Measurements from ENCODE around the gene DOK6.

The DOK6 gene

DNA sequence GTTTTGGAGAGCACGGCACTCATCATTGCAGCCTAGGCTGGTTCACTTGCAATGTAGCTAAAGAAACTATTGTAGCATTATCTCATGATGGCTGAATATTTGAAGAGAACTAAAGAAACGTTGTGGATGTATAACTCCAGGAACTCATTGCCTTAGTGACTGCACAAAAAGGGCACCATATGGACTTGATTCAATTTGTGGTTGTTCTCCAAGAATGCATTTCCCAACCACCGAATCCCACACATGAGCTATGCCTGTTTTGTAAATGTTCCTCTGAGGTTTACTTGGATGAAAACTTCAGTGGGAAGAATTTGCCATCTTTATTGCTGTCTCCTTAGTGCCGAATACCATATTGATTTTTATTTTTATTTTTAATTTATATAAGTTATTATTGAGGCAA is 43.5 kb downstream of the DOK6 start:
- no peak for DNase-seq

DNA sequence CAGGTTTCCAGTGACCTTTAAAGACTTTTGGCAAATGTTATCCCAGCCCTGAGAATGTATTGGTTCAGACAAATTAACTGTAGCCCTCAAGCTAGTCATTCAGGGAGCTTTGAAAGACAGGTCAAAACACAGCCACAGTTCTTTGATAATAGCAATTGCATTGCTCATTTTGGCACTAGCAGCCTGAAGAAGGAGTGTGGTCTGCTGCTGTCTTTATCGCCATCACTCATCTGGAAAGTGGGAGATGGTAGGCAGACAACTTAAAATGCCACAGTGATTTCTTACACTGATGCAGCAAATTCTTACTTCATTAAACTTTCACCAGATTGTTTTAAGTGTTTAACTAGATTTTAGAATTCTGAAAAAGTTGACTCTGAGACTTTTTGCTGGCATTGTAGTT is 47.2 kb downstream of the DOK6 start:
- no peak for DNase-seq

DNA sequence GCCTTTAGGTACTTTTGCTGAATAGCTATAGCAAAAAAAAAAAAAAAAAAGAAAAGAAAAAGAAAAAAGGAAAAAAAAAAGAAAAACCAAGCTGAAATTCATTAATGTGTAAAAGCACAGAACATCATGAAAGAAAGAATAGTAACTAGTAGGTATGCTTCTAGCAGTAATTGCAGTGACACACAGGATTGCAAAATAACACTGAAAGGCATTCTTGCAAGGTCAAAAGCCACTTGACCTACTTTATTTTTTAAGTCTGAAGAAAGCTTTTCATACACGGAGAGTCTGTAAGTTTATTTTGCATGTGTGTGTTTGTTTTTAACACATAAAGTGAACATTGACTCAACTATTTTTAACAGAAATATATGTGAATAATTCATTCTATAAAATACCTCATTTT is 54.4 kb downstream of the DOK6 start:
- DNase-seq = no peak

DNA sequence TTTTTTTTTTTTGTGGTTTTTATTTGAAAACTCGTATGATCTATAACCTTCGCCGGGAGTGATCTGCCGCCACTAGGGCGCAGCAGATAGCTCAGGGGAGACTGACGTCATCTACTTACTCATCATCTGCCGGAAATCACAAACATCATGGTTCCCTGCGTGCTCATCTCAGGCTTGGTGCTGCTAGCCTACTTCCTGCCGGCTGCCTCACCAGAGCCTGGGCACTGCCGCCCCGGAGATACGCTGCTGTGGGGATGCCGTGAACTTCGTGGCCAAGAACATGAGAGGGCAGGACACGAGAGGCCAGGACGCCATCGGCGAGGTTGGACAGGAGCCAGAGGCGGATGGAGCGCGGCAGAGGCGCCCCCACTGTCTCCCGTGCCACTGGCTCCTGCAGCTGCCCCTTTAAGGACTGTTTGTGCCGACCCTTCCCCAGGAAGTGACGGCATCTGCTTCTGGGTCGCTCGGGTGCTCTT is 68.8 kb downstream of the DOK6 start:
- DNase-seq = no peak

DNA sequence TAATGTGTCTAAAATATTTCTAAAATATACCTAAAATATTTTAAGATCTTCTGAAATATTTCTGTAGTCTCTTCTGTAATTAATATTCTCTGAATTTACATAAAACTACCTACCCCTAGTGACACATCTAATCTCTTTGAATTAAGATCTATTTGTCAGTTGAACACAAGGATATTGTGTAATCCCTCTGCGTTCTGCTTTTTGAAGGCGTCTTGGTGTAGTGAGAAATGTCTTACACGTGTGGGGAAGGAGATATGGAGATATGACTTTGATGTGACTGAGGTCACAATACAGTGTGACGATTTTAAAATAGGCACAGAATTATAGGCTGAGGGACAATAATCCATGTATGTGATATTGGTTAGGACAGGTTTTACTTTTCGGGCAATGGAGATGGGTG is 79.8 kb downstream of the DOK6 start:
- no peak for DNase-seq

GRCh38 chr18:69483574-69483973 is 82.9 kb downstream of the DOK6 start:
- no peak for DNase-seq

DNA sequence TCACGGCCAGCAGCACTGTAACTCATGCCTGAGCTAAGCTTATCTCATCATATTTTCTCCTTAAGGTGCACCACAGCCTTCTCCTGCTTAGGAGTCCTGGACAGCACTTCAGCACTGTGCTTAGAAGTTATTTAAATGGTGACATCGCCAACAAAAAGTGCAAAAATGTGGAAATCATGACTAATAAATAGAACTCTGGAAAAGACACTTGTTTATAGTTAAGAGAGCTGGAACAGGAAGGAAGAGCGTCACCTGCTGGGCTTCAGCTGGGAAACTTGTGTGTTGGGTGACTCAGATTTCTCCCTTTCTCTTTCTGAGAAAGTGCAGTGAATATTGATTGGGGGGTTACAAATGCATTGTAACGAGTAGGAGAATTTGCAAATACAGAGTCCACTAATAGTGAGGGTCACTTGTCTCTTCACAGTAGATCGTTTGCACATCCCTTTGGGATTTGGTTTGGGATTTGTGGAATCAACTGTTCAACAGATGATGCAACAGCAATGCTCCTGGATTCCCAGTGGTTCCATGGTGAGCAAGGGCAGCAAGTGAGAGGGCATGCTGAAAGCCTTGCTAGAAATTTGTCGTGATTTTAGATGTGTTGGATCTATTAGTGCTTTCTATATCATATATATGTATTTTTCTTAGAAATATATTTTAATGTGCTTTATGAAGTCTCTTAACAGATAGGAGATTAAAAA is 84.2 kb downstream of the DOK6 start:
- peak; percentile 48 for DNase-seq

DNA sequence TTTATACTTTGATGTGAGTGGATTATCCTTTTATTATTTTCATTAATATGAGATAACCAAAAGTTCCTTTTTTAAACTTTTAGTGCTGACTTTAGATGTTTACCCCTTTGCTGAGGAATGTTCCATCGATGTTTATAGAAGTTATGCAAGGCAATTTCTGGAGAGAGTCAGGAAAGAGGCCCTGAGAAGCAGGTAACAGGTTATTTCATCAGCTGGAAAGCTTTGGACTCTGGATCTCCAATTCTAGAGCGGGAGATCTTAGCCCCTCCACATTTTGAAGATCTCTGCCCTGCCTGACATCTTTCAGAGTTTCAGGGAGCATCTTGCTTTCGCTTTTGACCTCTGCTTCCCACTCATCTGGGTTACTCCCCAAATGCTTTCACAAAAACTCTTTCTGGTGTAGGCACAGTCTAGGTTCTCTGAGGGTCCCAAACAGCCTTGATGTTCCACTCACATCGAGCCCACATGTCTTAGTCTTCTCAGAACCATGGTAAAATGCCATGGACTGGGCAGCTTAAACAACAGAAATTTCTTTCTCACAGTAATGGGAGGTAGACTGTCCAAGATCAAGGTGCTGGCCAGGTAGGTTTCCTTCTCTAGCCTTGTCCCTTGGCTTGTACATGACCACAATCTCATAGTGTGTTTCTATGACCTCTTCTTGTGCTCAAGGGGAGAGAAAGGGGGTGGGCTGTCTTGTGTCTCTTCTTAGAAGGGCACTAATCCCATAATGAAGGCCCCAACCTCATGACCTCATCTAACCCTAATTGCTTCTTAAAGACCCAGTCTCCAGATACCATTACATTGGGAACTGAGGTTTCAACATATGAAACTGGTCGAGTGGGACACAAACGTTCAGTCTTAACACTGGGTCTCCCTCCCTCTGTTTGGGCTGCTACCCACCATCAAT is 87.1 kb downstream of the DOK6 start:
- DNase-seq = no peak

GRCh38 chr18:69490072-69490471 is 89.4 kb downstream of the DOK6 start:
- DNase-seq = no peak

GRCh38 chr18:69490813-69491212 is 90.1 kb downstream of the DOK6 start:
- peak; percentile 16 for DNase-seq

GRCh38 chr18:69491576-69491975 is 90.9 kb downstream of the DOK6 start:
- no peak for DNase-seq

DNA sequence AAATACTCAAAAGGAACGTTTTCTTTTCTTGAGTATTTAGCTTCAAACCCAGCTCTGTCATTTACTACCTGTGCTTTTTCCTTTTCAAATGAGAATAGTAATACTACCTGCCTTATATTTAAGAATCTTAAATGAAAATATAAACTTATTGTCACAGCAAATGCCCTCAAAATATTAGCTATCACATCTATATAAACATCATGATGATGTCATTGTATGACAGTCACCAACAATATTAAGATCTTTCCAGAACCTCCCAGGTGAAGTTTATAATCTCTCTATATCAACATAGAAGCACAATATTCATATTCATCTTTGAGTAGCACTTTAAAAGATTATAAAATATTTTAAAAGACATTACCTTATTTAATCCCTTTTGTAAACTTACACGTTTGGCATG is 92.2 kb downstream of the DOK6 start:
- no peak for DNase-seq

DNA sequence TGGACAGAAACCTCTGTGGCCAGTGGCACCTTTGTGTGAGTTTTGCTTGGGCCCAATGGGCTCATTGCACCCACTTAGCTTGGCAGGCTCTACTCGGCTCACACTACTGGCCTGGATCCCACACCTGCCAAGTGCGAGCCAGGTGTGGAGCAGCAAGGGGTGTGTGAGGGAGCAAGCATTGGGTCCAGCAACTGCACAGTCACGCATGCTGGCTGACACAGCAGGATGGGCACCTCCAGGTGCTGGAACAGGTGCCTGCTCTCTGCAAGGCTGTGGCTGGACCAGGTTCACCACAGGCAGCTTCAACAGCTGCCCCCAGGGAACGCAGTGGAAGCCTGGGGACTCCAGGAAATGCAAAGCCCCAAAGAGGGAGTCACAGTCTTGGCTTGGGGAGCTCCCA is 94.2 kb downstream of the DOK6 start:
- DNase-seq = no peak

DNA sequence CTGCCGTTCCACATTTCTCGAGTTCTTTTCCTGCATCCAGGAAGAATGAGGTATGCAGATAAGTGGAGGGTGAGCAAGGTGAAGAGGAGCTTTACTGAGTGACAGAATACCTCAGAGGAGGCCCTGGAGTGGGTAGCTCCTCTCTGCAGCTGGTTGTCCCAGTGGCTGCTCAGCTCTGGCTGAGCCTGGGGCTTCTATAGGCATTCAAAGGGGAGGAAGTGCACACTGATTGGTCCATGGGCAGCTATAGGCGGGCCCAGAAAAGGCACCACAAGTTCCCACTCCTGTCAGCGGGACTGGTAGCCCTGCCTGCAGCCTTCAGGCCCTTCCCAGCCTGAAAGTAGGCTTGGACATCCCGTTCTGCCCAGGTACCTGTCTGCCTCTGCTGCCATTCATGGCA is 94.7 kb downstream of the DOK6 start:
- DNase-seq = no peak

- DNase-seq = no peak
Observed at GRCh38 chr18:69495841-69496533, 95.3 kb downstream of the DOK6 start.

DNA sequence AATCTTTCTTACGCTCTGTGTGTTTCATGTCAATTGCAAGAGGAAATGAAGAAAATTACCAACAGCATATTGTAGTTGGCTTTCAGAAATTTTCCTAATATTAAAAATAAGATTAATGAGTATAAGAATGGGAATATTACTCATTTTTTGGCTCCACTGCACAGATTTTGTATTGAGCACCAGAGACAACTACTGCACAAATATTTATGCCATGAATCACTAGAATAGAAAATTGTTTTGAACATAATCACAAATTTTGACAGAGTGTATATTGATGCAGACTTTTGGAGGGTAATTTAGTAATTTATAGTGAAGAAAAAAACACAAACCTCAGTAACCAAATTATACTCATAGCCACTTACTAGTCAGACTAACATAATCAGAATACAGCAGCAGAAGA is 118.3 kb downstream of the DOK6 start:
- peak; percentile 53 for DNase-seq

- DNase-seq = no peak
Observed at GRCh38 chr18:69523582-69523981, 122.9 kb downstream of the DOK6 start.

- DNase-seq = no peak
Observed at GRCh38 chr18:69528435-69528834, 127.7 kb downstream of the DOK6 start.

DNA sequence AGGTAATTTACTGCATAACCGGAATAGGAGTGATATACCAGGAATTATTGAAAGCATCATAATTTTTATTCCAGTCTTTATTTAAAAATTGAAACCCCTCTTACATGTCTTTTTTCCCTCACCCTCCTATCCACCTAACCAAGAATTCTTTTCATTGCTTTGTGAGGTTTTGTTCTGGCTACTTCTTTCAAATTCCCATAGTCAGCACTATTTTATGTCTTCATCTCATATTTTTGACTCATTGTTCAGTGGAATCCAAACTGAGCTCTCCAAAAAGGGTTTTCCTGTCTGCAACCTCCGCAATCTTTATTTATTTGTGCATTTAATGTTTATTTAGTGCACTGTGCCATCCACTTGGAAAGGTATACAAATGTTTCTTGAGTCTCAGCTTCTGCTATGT is 128.5 kb downstream of the DOK6 start:
- DNase-seq = no peak

DNA sequence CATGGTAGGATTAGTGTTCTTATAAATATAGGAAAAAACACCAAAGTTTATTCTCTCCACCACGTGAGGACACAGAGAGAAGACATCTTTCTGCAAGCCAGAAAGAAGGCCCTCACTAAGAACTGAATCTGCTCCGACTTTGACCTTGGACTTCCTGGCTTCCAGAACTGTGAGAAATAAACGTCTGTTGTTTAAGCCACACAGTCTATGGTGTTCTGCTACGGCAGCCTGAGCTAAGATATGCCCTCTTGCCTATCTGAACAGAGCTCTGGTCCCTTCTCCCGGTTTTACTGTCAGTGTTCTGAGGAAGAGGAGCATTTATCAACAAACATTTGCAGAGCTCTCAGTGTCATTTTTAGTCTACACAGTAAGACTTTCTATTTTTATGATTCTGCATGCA is 131.3 kb downstream of the DOK6 start:
- no peak for DNase-seq

DNA sequence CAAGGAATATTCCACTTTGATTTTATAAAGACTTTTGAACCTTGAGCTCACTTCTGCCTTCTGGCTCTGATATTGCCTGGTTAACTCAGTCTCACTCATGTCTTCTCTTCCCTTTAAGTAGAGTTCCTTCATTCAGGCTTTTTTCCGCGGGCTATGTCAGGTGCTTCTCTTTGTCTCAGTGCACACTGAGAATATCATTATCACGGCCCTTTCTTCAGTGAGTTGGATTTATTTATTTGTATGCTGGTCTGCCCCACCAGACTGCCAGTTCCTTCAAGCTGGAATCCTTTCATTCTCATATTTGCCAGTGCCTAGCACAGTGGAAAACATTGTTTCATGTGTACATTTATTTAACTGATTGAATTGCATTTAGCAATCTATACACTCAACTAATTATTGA is 136.5 kb downstream of the DOK6 start:
- DNase-seq = no peak

DNA sequence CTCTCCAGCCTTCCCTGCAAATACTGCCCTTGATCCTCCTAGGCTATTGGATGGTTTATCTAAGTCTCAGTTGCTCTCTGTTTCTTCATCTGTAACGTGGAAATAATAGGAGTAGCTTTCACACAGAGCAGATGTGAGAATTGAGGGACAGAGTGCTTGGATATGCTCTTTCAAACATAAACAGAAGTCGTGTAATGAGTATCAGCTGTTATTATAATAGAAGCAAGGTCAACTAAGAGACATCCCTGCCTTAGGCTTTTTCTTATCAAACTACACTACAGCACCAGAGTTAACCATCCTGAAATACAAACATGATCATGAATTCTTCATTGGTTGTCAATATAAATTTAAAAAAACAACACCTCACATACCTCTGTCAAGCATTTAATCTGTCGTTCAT is 138.2 kb downstream of the DOK6 start:
- no peak for DNase-seq

- no peak for DNase-seq
Observed at GRCh38 chr18:69539404-69539803, 138.7 kb downstream of the DOK6 start.

DNA sequence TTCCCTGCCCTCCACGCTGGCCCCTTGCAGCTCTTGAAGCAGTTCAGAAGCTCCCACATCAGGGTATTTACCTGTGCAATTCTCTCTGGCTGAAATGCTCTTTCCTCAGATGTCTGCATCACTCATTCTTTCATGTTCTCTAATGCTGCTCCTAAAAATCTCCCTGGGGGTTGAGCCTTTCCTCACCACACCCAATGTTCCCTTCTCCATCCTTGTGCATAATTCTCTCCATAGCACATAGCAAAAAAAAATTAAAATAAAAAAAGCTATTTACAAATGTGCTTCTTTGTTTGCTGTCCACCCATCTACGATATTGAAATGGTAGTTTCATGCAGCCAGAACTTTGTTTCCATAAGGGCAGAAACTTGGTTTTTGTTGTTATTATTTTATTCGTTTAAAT is 155.5 kb downstream of the DOK6 start:
- no peak for DNase-seq

Measured in HCEC 1CT (cell line).